GM19023 (cell line): Measurements from ENCODE around the gene TENT4B.

Source experiments
- ATAC-seq: cut with Tn5 transposase; IDR thresholded peaks from one replicate; pipeline ENCODE4 v1.9.1; 2021; ENCODE audit warnings: mild to moderate bottlenecking, moderate library complexity; ENCODE audit not compliant: unreplicated experiment

TENT4B gene

GRCh38 chr16:50252874-50253513, 99.9 kb downstream of the TENT4B start:
- ATAC-seq: no peak

GRCh38 chr16:50253514-50253910, 100.4 kb downstream of the TENT4B start:
- no peak for ATAC-seq

- no peak for ATAC-seq
Measured at GRCh38 chr16:50254072-50254471, 101.0 kb downstream of the TENT4B start.

- no peak for ATAC-seq
Measured at GRCh38 chr16:50255538-50255937, 102.4 kb downstream of the TENT4B start.

- no peak for ATAC-seq
Measured at GRCh38 chr16:50256604-50257003, 103.5 kb downstream of the TENT4B start.

- ATAC-seq: no peak
Measured at GRCh38 chr16:50257876-50258275, 104.8 kb downstream of the TENT4B start.

GRCh38 chr16:50259334-50260205, 106.5 kb downstream of the TENT4B start:
- no peak for ATAC-seq

GRCh38 chr16:50260206-50261159, 107.4 kb downstream of the TENT4B start:
- no peak for ATAC-seq

GRCh38 chr16:50261160-50261706, 108.1 kb downstream of the TENT4B start:
- ATAC-seq: no peak

- ATAC-seq: no peak
Measured at GRCh38 chr16:50261707-50262235, 108.7 kb downstream of the TENT4B start.

GRCh38 chr16:50263060-50263909, 110.2 kb downstream of the TENT4B start:
- ATAC-seq: no peak

- ATAC-seq: no peak
Measured at GRCh38 chr16:50263940-50264929, 111.1 kb downstream of the TENT4B start.

GRCh38 chr16:50265260-50265659, 112.2 kb downstream of the TENT4B start:
- ATAC-seq: no peak

GRCh38 chr16:50265716-50266336, 112.7 kb downstream of the TENT4B start:
- ATAC-seq: no peak

- peak; percentile 80 for ATAC-seq
Measured at GRCh38 chr16:50266337-50267091, 113.4 kb downstream of the TENT4B start, which contains the start of gene ADCY7. ADCY7 (plus strand) TSS chr16:50266551; CDS start chr16:50288180, 21,629 bp downstream.

GRCh38 chr16:50267151-50267631, 114.1 kb downstream of the TENT4B start:
- no peak for ATAC-seq

- no peak for ATAC-seq
Measured at GRCh38 chr16:50267651-50268050, 114.5 kb downstream of the TENT4B start.
